HCT116 (cell line): ENCODE results near the gene EIF2AK2. TPM values are rescaled to one million over a fixed set of nuclear protein-coding genes. Genes with fewer than 3 reads are reported as not detected.

Experiments used
- ATAC-seq: fragments of 200-7000 bp; cut with Tn5 transposase; 2 replicates; pipeline ENCODE4 v1.9.1; 2020; ENCODE audit warnings: mild to moderate bottlenecking, moderate library complexity
- BruUV-seq: library from RNA; stranded (reverse); fragments of 400-500 nt; replicated peaks from 2 replicates; lab custom pipeline; 2021; lab: Mats Ljungman, UMichigan
- CTCF ChIA-PET: fragments of 300-600 bp; sonication (Branson Sonifier 250); formaldehyde crosslinking; loops from one replicate; lab custom pipeline; 2021; ENCODE audit warnings: antibody characterized with exemption; lab: Charles Lee
- POLR2A ChIA-PET: fragments of 300-600, 350-600 bp; sonication (Branson Sonifier 250); formaldehyde crosslinking; loops from one replicate; lab custom pipeline; 2021; ENCODE audit warnings: antibody characterized with exemption; lab: Charles Lee
- RAD21 ChIA-PET, 2 experiments: fragments of 300-600 bp; sonication (Branson Sonifier 250); formaldehyde crosslinking; loops; one replicate each; lab custom pipeline; 2023; ENCODE audit warnings: low total read pairs in 2 of 2; ENCODE audit not compliant: uncharacterized antibody in 2 of 2, unreplicated experiment in 2 of 2, low non-redundant PET in 1 of 2; lab: Charles Lee
- DNase-seq: peaks from one replicate; pipeline ENCODE4 v3.0.0-alpha.2; 2010; ENCODE audit warnings: low read depth, low spot score
- H2AFZ ChIP-seq: fragments of 200-600 bp; shearing (Covaris generic), sonication (generic); 2 replicates; pipeline ENCODE4 v1.6.1; 2017; ENCODE audit warnings: low read depth, mixed run types, mixed read lengths, antibody characterized with exemption, low read length; ENCODE audit not compliant: poor library complexity, severe bottlenecking
- H3K27ac ChIP-seq: 2 replicates; pipeline ENCODE4 v1.5.1; 2012; ENCODE audit warnings: low read depth, low read length
- H3K27me3 ChIP-seq: fragments of 200-600 bp; sonication (generic); 2 replicates; pipeline ENCODE4 v1.6.1; 2016; ENCODE audit warnings: mixed run types, low read length, mixed read lengths; ENCODE audit not compliant: insufficient read depth
- H3K36me3 ChIP-seq, 2 experiments: fragments of 200-500 bp in 1 of 2; fragments of 200-600 bp in 1 of 2; sonication (Bioruptor generic) in 1 of 2; sonication (generic) in 1 of 2; 2 replicates each; pipeline versions ENCODE4 v1.5.1 to v1.6.1; 2014 to 2016; ENCODE audit warnings: low read length in 2 of 2, inconsistent platforms in 1 of 2, mixed read lengths in 1 of 2, mixed run types in 1 of 2; ENCODE audit not compliant: insufficient read depth in 2 of 2, control insufficient read depth in 1 of 2
- H3K4me1 ChIP-seq, 2 experiments: fragments of 200-600 bp in 1 of 2; sonication (generic) in 1 of 2; 2 replicates each; pipeline versions ENCODE4 v1.5.1 to v1.6.1; 2012 to 2017; ENCODE audit warnings: low read length in 2 of 2, inconsistent platforms in 1 of 2, mild to moderate bottlenecking in 1 of 2, mixed read lengths in 1 of 2, mixed run types in 1 of 2, moderate library complexity in 1 of 2; ENCODE audit not compliant: insufficient read depth in 2 of 2, control insufficient read depth in 1 of 2
- H3K4me2 ChIP-seq: fragments of 200-600 bp; sonication (generic); 2 replicates; pipeline ENCODE4 v1.6.1; 2017; ENCODE audit warnings: mixed run types, low read length, mixed read lengths
- H3K4me3 ChIP-seq, 2 experiments: fragments of 200-600 bp in 1 of 2; sonication (generic) in 1 of 2; replicated peaks in 1 of 2; 2 replicates each; pipeline ENCODE4 v1.5.1; 2011 to 2016; ENCODE audit warnings: low read length in 2 of 2, control low read depth in 1 of 2, low read depth in 1 of 2, mild to moderate bottlenecking in 1 of 2, mixed read lengths in 1 of 2, mixed run types in 1 of 2
- H3K79me2 ChIP-seq: fragments of 200-600 bp; sonication (generic); 2 replicates; pipeline ENCODE4 v1.6.1; 2017; ENCODE audit warnings: mild to moderate bottlenecking, mixed run types, low read length, moderate library complexity, mixed read lengths; ENCODE audit not compliant: insufficient read depth
- H3K9ac ChIP-seq: fragments of 200-600 bp; sonication (generic); 2 replicates; pipeline ENCODE4 v1.6.1; 2016; ENCODE audit warnings: low read length, mixed read lengths
- H3K9me2 ChIP-seq: fragments of 200-600 bp; sonication (generic), shearing (Covaris generic); 2 replicates; pipeline ENCODE4 v1.6.1; 2017; ENCODE audit warnings: mixed run types, mild to moderate bottlenecking, moderate library complexity; ENCODE audit not compliant: insufficient read depth
- H3K9me3 ChIP-seq, 2 experiments: fragments of 200-500 bp in 1 of 2; fragments of 200-600 bp in 1 of 2; sonication (Bioruptor generic) in 1 of 2; sonication (generic) in 1 of 2; 2 replicates each; pipeline ENCODE4 v1.6.1; 2014 to 2017; ENCODE audit warnings: low read length in 2 of 2, mixed read lengths in 2 of 2, inconsistent platforms in 1 of 2, low read depth in 1 of 2, mild to moderate bottlenecking in 1 of 2, mixed run types in 1 of 2, moderate library complexity in 1 of 2; ENCODE audit not compliant: control insufficient read depth in 1 of 2, insufficient read depth in 1 of 2
- H4K20me1 ChIP-seq: fragments of 200-600 bp; sonication (generic), shearing (Covaris generic); 2 replicates; pipeline ENCODE4 v1.6.1; 2017; ENCODE audit warnings: mixed run types, mild to moderate bottlenecking, moderate library complexity; ENCODE audit not compliant: insufficient read depth
- CEBPB ChIP-seq: IDR thresholded peaks from 2 replicates; pipeline ENCODE4 v1.6.1; 2012; ENCODE audit warnings: low read depth
- EGR1 ChIP-seq: IDR thresholded peaks from 2 replicates; pipeline ENCODE4 v1.6.1; 2012; ENCODE audit warnings: low read depth
- ELF1 ChIP-seq: IDR thresholded peaks from 2 replicates; pipeline ENCODE4 v1.6.1; 2012; ENCODE audit warnings: low read depth, borderline replicate concordance
- EZH2 ChIP-seq: fragments of 200-600 bp; sonication (generic); IDR thresholded peaks from 2 replicates; pipeline ENCODE4 v1.6.1; 2017; ENCODE audit warnings: antibody characterized with exemption, mixed run types
- EZH2phosphoT487 ChIP-seq: fragments of 200-600 bp; IDR thresholded peaks from 2 replicates; pipeline ENCODE4 v1.6.1; 2018; ENCODE audit warnings: antibody characterized with exemption, borderline replicate concordance
- MAX ChIP-seq: IDR thresholded peaks from 2 replicates; pipeline ENCODE4 v1.6.1; 2012
- POLR2AphosphoS5 ChIP-seq: IDR thresholded peaks from 2 replicates; pipeline ENCODE4 v1.6.1; 2011; ENCODE audit warnings: mild to moderate bottlenecking, low read depth, low read length, moderate library complexity
- SIN3A ChIP-seq: IDR thresholded peaks from 2 replicates; pipeline ENCODE4 v1.6.1; 2012; ENCODE audit warnings: low read depth
- SP1 ChIP-seq: IDR thresholded peaks from 2 replicates; pipeline ENCODE4 v1.6.1; 2012; ENCODE audit warnings: low read depth
- YY1 ChIP-seq: IDR thresholded peaks from 2 replicates; pipeline ENCODE4 v1.6.1; 2011; ENCODE audit warnings: low read length, low read depth, moderate library complexity, mild to moderate bottlenecking; ENCODE audit not compliant: insufficient replicate concordance; ENCODE audit errors: extremely low read depth
- ZFX ChIP-seq: fragments of 450-650 bp; IDR thresholded peaks from 2 replicates; pipeline ENCODE4 v1.6.1; 2017
- ZNF274 ChIP-seq: fragments of 200-500 bp; sonication (Bioruptor generic); IDR thresholded peaks from 2 replicates; pipeline ENCODE4 v1.6.1; 2014; ENCODE audit warnings: mild to moderate bottlenecking, low read depth, low read length, inconsistent platforms
- intact Hi-C: fragments of 100-400 bp; cut with micrococcal nuclease; formaldehyde crosslinking; loops from 2 replicates; pipeline ENCODE4 v1.10.0; 2022
- total RNA-seq: library from RNA; stranded (reverse); gene quantifications from one replicate; pipeline ENCODE4 v1.2.1, GENCODE V29; 2021; ENCODE audit not compliant: unreplicated experiment

EIF2AK2 gene
- total RNA-seq, 1 experiment from 2014 or later: 40.7 TPM

- POLR2A ChIA-PET: no interaction called here
- no TSS peak for BruUV-seq
- peak overlapping the region; percentile 98 for H2AFZ ChIP-seq
- 0 out of 2 replicates have a peak, but pooled peaks have one; percentile 24 for ATAC-seq
- H3K9me2 ChIP-seq: no peaks in the 10 kb centered on the region
- peaks cover 0 to 7% of the 10 kb centered on the region in 2 experiments; a peak in 3 of 4 replicates for H3K4me1 ChIP-seq
- no peak overlapping the region for H3K27ac ChIP-seq
- peaks cover 7 to 13% of the 10 kb centered on the region in 2 experiments; a peak in 3 of 4 replicates for H3K9me3 ChIP-seq
- H4K20me1 ChIP-seq: no peaks in the 10 kb centered on the region
- no peaks in the 10 kb centered on the region for H3K27me3 ChIP-seq
- peak overlapping the region; percentile 19; the same call in 1 of the 2 replicates for H3K9ac ChIP-seq
- DNase-seq: no peak
- RAD21 ChIA-PET: no interaction called here
- peak overlapping the region; percentile 22 to 42 for H3K4me3 ChIP-seq
- intact Hi-C loops: no loop called here
- CTCF ChIA-PET: interaction anchor here (1.4 to 1.6 kb wide), 3 partner anchors 10 to 228 kb away, joined by 3 to 4 read pairs (median 3); no protein-coding TSS in a partner anchor
- no peaks in the 10 kb centered on the region for H3K79me2 ChIP-seq
- no peaks in the 10 kb centered on the region for H3K36me3 ChIP-seq
- TF ChIP-seq SP1: no peak
- no peak for TF ChIP-seq ZNF274
- no peak for TF ChIP-seq MAX
- no peak for TF ChIP-seq EZH2
- no peak for TF ChIP-seq ZFX
- no peak for TF ChIP-seq EZH2phosphoT487
- no peak for TF ChIP-seq SIN3A
- TF ChIP-seq ELF1: no peak; the same call in 1 of the 2 replicates
- TF ChIP-seq CEBPB: no peak
- no peak for TF ChIP-seq YY1
- TF ChIP-seq EGR1: no peak
- no peak for TF ChIP-seq POLR2AphosphoS5
- H3K4me2 ChIP-seq: peak overlapping the region; percentile 69
Observed at GRCh38 chr2:37167636-37168180, 10.9 kb upstream of the EIF2AK2 start.
